ENCODE measurements around the gene CAPN9.

The CAPN9 gene

DNA sequence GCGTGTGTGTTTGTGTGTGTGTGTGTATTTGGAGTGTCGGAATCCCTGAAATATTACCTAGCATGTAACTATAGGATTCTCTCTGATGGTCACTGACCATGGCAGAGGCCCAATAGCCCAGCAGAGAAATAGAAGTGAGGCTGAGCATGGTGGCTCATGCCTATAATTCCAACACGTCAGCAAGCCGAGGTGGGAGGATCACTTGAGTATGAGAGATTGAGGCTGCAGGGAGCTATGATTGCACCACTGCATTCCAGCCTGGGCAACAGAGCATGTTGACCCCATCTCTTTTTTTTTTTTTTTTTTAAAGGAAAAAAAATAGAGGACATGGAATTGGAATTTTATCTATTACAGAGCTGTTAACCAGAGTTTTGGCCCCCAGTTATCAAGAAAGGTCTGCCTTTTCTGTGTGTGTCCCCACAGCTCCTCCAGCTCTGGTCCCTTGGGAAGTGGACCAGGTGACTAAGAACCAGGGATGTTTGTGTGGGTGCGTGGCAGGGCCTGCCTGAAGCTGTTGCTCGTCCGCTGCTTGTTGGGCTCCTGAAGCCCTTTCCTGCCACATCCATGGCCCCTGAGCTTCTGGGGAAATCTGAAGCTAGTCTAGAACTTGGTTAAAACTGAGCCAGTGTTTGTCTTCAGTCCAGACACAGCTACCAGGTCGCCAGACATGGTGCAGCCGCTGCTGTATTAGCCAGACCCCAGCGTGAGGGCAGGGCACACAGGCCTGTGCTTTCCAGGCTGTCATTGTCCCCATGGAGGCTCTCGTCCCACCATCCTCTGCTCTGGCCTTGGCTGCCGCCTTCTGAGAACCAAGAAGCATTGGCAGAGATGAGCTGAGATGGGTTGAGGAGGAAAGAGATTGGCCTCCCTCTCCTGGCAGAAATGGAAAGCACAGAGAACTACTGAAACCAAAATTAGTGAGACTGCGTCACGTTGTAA is 25.5 kb downstream of the CAPN9 start:
- FAIRE-seq, result peak; percentile 61

DNA sequence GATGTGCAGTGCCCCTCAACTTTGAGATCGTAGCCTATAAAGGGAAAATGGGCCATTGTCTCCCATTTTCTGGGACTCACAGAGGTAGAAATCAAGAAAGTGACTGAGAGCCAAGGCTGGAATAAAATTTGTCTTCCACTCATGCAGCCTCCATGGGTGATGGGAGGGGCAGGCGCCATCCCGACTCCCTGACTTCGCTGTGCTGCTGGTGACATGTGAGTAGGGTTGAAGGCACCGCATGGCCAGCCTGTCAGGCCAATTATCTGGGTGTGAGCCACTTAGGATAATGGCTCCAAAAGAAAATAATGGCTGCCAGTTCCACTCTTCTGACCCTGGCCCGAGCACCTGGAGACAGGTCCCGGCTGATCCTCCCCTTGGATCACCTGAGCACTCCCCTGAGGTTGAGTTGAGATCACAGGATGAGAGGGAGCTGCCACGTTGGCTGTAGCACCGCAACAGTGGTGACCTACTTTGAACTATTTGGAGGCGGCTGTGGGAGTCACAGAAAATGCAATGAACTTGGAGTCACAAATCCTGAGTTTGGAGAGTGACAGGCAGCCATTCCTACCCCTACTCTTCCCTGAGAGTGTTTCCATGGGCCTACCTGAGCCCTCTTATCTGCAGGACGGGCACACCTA is 26.3 kb downstream of the CAPN9 start:
- FAIRE-seq, result no peak

DNA sequence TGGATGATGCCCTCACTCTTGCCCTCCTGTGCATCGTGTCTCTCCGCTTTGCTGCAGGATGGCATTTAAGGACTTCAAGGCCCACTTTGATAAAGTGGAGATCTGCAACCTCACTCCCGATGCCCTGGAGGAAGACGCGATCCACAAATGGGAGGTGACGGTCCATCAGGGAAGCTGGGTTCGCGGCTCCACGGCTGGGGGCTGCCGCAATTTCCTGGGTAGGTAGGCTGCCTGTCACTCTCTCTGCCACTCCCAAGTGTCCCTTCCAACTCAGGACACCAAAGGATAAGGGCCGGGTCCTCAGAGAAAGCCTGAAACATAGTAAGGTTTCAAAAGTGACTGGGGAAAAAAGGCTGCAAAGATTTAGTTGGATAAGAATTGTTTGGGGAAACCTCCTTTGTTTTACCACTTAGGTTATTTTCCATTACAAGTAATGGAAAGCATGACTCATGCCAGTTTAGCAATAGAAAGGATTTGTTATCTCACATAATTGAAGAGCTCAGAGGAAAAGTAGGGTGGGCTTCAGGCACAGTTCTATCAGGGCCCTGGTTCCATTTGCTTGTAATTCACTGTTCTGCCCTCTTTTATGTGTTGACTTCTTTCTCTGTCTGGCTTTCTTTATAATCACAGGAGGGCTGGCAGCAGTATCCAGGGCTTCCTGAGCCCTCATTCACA is 31.9 kb downstream of the CAPN9 start:
- no peak for FAIRE-seq

DNA sequence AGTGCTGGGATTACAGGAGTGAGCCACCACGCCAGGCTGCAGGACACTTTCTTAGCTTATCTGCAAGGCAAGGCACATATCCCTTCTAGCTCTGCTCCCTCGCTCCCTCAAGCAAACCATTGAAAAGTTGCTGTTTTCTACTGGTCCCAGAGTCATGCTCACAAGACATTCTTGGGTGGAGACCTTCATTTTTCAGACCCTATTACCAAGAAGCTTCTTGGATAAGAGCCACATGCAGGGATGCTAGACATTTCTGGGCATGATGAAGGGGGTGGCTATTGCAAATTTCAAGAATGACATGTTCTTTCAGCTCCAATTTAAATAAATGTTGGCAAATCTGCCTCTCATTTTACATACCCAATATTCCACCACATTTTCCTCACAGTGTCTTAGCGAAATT is 33.9 kb downstream of the CAPN9 start:
- no peak for FAIRE-seq

DNA sequence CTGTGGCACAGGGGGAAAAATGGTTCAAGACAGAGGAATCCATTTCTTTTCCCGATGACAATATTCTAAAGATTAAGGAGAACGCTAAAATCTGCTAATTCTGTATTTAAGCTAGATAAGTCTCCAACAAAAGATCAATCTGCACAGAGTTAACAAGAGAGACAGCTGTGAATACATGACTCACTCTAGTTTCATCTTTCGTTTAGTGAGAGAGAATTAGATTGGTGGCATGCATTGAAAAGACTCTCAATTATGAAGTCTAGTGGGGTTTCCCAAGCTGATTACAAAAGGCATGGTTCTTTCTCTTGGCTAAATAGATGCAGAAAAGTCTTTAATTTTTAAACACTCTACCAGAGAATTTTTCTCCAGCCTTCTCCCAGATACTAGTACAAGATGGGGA is 34.4 kb downstream of the CAPN9 start:
- FAIRE-seq, result no peak

DNA sequence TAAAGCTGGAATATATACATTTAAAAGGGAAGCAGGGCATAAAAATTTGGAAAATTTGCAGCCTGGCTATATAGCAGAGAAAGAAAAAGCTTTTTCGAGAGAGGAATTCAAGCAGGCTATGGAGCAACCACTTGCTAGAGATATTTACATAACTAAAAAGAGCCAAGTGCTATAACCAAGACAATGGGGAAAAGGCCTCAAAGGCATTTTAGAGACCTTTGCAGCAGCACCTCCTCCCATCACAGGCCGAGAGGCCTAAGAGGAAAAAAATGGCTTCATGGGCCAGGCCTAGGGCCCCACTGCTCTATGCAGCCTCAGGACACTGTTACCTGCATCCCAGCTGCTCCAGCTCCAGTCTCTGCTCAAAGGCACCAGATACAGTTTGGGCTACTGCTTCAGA is 37.0 kb downstream of the CAPN9 start:
- no peak for FAIRE-seq

DNA sequence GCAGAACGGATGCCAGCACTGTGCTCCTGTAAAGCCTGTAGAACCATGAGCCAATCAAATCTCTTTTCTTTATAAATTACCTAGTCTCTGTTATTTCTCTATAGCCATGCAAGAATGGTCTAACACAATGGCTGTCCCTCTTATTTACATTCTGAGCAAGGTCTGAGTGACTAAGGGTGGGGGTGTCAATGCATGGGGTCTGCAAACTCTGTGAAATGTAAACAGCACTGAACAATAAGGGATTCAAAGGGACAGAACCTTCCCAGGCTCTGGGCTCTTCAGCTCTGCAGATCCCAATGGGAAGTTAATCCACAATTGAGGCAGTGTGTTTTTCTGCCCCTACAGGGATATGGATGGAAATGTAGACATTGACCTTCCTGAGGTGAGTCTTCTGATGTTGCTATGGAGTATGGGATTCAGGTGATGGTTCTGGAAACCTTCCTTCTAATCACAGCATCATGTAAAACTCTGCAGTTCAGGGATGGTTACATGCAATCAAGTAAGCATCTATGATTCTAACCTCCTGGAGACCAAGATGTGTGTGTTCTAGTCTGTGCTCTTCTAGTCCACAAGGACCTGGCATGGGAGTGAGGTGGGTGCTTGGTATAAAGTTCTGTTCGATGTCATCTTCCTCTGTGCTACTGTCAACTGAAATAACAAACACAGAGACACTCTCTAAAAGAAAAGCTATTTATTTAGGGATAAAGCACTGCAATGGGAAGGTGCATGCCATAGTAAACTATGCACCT is 38.6 kb downstream of the CAPN9 start:
- no peak for FAIRE-seq

DNA sequence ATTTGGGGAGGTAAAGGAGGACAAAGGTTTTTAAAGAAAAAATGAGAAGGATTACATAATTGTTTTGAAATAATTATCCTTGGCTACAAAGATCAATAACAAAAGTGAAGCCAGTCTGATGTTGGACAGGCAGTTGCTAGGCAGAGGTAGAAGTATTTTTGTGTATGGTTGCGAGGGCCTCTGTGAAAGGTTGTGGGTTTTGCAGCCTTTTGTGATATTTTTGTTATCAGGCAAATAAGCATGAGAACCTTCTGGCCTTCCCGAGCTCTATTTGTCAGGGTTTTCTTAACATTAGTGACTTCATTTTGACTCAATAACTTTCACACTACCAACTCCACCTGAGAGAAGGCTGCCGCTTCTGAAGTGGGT is 39.2 kb downstream of the CAPN9 start:
- no peak for FAIRE-seq

DNA sequence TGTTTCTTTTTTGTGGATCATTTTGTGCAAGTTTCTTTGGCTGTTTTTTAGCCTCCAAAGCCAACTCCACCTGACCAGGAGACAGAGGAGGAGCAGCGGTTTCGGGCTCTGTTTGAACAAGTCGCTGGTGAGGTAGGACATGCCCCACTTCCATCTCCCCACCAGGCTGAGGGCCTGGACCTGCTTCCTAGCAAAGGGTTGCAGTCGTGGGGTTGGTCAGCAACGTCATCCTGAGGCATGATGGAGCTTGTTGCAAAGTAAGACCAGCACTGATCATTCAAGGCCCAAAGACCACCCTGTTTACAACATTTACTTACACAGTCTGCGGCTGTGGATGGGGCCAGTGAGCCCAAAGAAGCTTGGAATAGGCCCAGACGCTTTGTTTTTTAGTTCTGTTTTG is 40.3 kb downstream of the CAPN9 start:
- no peak for FAIRE-seq

DNA sequence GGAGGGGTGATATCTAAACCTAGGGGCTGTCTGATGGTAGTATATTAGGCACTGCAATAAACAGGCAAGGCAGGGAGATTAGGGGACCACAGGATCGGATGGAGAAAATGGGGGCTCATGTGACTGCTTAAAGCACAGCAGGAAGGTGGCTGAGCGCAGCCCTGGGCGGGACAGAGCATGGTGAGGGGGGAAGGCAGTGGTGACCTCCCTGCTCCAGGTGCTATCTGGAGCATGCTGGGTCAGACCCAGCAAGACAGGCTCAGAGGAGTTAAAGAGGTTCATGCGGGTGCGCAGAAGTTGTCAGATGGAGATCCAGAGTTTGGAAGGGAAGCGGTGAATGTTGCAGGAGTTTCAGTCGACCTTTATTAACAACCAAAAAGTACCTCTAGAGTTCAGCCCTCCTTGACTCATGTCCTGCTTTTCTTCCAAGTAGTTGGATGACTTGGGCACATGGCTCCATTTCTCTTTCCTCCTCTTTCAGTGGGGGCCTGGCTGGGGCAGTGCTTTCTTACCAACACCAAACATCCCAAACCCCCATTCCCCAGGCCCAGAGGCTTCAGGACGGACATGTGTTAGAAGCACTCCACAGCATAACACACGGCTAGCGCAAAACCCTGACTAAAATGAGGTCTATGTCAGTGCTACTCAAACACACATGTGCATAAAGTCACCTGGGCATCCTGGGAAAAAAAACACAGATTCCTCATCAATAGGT is 41.5 kb downstream of the CAPN9 start:
- FAIRE-seq, result no peak

DNA sequence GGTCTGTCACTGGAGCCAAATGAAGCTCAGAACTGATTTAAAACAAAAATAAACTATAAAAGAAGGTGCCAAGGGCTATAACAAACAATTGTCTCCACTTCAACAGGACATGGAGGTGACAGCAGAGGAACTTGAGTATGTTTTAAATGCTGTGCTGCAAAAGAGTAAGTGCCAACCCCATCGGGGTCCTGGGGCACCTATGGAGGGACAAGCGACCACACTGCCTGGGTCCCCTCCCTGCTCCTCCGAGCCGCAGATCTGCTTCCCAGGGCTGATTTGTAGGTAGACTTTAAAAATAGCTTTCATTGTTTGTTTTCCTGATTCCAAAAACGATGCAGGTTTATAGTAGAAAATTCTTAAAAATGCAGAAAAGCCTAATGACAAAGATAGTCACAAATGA is 42.8 kb downstream of the CAPN9 start:
- FAIRE-seq, result no peak

DNA sequence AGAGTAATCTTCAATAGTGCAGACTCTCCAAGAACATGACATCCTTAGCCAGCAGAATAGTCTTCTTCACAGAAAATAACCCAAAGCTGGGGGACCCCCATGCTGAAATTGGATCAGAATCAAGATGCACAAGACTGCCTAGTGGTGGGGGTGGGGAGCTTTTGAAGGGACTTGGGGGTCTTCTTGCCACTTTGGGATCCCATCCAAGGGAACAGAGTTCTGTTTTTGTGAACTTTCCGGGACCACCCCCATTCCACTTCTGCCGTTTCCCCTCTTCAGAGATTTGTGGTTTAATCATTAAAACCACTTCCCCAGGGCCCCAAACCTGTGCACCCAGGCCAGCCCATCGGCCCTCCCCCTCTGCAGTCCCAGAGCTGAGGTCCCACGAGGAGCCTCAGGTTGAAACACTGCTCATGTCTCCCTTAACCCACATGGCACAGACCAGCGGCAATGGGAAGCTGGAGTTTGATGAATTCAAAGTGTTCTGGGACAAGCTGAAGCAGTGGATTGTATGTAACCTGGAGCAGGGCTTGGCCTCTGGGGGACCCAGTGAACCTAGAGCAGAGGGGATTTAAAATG is 44.9 kb downstream of the CAPN9 start:
- no peak for FAIRE-seq

DNA sequence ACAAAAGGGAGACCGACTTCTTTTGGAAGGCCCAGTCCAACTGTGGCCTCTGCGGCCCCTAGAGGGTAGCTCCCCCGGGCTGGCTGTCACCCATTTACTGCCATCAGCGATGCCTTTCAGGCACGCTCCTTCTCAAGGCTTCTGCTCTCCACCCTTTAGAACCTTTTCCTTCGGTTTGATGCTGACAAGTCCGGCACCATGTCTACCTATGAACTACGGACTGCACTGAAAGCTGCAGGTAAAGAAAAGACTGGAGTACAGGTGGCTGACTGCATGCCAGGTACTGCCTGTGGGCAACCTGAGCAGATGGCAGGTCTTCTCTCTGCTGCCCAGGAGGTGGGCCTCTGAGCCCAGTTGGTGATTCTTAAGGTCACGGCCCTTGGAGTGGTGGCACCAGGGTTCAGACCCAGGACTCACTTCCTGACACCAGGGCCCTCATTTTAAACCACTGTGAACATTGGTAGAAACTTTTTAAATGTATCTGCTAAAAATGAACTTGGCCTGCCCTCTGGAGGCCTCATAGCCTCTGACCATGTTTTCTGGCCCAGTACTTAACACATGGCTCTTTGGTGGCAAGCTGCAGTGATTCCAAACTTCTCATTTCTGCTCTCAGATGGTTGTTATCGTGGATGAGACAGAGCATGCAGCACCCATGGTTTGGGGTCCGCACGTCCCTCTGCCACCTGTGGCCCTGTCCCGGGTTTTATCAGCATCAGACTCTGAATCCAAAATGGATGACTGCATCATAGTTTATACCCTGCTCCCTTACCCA is 45.7 kb downstream of the CAPN9 start:
- FAIRE-seq, result no peak

DNA sequence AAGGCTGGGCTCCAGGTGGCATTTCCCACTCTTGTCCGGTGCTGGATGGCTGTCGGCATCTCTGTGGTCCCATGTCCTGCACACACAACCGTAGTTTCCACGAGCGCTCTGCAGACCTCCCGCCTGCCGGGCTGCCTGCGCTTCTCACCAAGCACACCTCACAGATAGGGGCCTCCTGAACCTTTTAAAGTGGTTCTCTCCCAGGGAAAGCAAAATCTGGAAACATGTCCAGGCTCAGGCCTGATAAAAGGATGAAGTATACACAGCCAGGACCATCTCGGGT is 46.2 kb downstream of the CAPN9 start:
- no peak for FAIRE-seq

DNA sequence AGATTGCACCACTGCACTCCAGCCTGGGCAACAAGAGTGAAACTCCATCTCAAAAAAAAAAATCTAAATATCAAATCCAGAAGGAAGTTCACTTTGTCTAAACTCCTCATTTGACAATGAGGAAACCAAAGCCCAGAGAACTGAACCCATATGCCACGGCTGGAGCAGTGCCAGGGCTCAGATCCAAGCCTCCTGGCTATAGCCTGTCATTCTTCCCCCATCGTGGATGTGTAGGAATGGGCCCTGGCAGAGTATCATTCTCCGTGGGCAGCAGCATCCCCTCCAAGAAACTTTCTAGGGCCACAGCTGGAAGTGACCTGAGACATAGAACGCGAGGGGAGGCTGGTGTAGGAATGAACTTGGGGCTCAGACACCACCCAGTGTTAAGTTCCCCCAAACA is 47.2 kb downstream of the CAPN9 start:
- no peak for FAIRE-seq

DNA sequence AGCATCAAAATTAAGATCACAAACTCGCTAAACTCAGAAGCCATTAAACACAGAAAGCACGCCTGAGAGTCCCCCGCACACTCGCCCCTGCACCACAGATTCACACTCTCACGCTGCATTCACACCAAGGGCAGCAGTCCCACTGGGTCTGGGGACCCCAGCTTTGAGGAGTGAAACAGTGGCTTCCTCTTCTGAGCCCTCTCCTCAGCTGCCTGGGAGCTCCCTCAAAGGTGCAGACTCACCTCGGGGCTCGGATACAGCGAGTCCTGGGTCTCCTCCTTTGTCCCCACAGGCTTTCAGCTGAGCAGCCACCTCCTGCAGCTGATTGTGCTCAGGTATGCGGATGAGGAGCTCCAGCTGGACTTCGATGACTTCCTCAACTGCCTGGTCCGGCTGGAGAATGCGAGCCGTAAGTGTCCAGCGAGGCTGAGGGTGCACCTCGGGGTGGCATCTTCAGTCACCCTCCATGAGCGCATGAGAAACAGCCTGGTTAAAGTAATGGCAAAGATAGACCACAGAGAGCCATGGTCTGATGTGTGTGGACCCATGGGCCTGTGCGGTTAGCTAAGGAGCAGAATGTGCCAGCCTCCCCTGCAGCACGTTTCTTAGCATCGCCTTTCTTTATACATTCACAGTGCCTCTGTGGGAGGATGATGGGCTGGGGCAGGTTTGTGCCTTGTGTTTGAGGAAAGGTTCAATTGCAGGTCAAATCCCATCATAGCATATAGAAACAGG is 47.9 kb downstream of the CAPN9 start:
- FAIRE-seq, result no peak

DNA sequence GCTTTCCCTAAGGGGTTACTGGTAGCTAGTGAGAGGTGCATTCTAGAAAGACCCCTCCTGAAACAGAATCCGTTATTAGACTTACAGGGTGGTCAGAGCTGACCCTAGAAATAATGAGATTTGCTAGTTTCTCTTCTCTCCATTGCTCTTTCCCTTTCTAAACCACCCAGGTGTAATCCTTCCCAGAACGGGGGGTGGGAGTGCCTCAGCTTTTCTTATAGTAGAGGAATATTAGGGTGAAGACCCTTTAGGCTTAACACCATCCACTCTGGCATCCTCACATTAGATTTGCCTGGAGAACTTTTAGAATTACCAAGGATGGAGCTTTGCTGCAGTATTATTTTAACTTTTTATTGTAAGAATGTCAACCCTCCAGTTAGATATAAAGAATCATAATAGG is 49.4 kb downstream of the CAPN9 start:
- FAIRE-seq, result no peak

DNA sequence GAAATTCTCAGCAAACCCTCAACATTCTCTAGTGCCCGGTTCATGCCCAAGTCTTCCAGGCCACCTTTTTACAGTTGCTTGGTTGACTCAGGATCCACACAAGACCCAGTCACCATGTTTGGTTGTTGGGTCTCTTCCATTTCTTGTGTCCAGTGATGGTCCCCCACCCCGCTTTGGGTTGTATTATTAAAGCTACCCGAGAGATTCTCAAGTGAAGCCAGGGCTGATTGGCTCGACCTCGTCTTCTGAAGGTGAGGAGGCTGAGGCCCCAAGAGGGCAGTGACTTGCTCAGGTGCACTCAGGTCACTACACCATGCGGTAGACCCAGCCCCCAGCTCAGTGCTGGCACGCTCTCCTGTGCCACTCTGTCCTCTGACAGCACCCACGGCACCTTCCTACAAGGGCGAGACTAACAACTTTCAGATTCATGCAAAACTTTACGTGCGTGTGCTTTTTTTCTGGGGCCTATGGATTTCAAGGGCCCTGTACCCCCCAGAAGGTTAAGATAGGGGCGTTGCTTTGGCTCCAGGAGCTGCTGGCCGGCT is 50.3 kb downstream of the CAPN9 start:
- FAIRE-seq, result no peak

DNA sequence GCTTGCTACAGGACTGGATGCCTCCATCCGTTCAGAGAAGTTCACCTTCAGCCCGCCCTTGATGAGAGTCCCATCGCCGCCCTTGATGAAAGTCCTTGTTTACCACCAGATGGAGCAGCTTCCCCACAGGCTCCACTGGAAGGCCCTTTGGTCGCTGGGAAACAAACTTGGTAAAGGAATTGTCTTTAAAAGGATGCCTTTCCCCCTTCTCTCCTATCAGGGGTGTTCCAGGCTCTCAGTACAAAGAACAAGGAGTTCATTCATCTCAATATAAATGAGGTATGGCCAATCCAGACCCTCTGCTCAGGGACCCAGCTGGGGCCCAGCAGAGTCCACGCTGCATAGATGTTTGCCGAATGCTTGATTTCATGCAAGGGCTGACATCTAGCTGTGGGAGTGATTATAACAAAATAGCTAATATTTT is 50.8 kb downstream of the CAPN9 start:
- FAIRE-seq, result no peak

DNA sequence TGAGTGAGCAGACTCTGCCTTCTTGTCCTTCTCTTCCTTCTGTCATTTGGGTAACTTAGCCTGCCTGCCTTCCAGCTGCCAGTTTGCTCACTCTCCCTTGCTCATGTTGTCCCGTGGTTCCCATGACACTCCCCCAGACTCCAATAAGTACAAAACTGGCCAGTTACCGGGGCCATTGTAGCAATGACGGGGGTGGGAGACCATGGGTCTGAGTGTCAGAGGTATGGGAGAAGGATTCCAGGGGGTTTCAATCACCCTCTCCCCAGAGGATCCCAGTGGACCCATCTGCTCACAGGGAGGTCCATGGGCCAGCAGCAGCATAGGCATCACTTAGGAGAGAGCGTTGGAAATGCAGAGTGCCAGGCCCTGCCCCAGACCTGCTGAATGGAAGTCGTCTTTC is 51.3 kb downstream of the CAPN9 start:
- FAIRE-seq, result no peak

Data from endometrium (tissue), 2 donors.